Liver (tissue), 9 donors: ENCODE data around the gene CAMK1D. TPM values are rescaled to one million over a fixed set of nuclear protein-coding genes. Genes with fewer than 3 reads are reported as not detected.
A peak's percentile ranks its signal among the peaks of the same experiment; 100 is the strongest.

Experiments
- DNase-seq: peaks from one replicate; pipeline ENCODE4 v3.0.0-alpha.2; 2017; ENCODE audit warnings: low spot score
- H3K27ac ChIP-seq, 2 donors: one replicate each; pipeline ENCODE4 v1.7.0; 2013; ENCODE audit warnings: inconsistent platforms in 2 of 2, low read length in 2 of 2, control low read depth in 1 of 2, low read depth in 1 of 2, mild to moderate bottlenecking in 1 of 2
- H3K27me3 ChIP-seq, 4 donors: one replicate each; pipeline versions ENCODE4 v1.6.1 to v1.7.0; 2013; ENCODE audit warnings: low read length in 3 of 4, inconsistent platforms in 1 of 4, mild to moderate bottlenecking in 1 of 4, moderate library complexity in 1 of 4; ENCODE audit not compliant: control insufficient read depth in 4 of 4, insufficient read depth in 4 of 4
- H3K36me3 ChIP-seq, 4 donors: one replicate each; pipeline versions ENCODE4 v1.6.1 to v1.7.0; 2013; ENCODE audit warnings: low read length in 3 of 4, mild to moderate bottlenecking in 3 of 4, low read depth in 1 of 4, moderate library complexity in 1 of 4; ENCODE audit not compliant: control insufficient read depth in 4 of 4, insufficient read depth in 3 of 4
- H3K4me1 ChIP-seq, 4 donors: one replicate each; pipeline versions ENCODE4 v1.6.1 to v1.7.0; 2013; ENCODE audit warnings: low read length in 3 of 4, mild to moderate bottlenecking in 3 of 4, moderate library complexity in 1 of 4; ENCODE audit not compliant: control insufficient read depth in 4 of 4, insufficient read depth in 4 of 4
- H3K4me3 ChIP-seq, 3 donors: one replicate each; pipeline versions ENCODE4 v1.6.1 to v1.7.0; 2013; ENCODE audit warnings: low read length in 3 of 3, control low read depth in 1 of 3, low read depth in 1 of 3, mild to moderate bottlenecking in 1 of 3
- H3K9ac ChIP-seq, 2 donors: one replicate each; pipeline ENCODE4 v1.7.0; 2013; ENCODE audit warnings: low read length in 2 of 2, mild to moderate bottlenecking in 2 of 2, moderate library complexity in 2 of 2, control low read depth in 1 of 2, low read depth in 1 of 2
- H3K9me3 ChIP-seq, 4 donors: one replicate each; pipeline versions ENCODE4 v1.6.1 to v1.7.0; 2013; ENCODE audit warnings: low read length in 3 of 4; ENCODE audit not compliant: control insufficient read depth in 4 of 4
- CTCF ChIP-seq: fragments of 150-350 bp; IDR thresholded peaks from 2 replicates; pipeline ENCODE4 v1.5.1; 2017; ENCODE audit warnings: improper control_type of control experiment, low read depth, low read length; ENCODE audit not compliant: missing input control
- FOXA1 ChIP-seq: IDR thresholded peaks from 2 replicates; pipeline ENCODE4 v1.6.1; 2016; ENCODE audit warnings: antibody characterized with exemption
- FOXA2 ChIP-seq: IDR thresholded peaks from 2 replicates; pipeline ENCODE4 v1.6.1; 2016; ENCODE audit warnings: antibody characterized with exemption
- GABPA ChIP-seq, 2 donors: IDR thresholded peaks in 1 of 2; conservative IDR thresholded peaks in 1 of 2; 2 replicates each; pipeline ENCODE4 v1.6.1; 2016; ENCODE audit warnings: antibody characterized with exemption in 2 of 2, mild to moderate bottlenecking in 1 of 2, moderate library complexity in 1 of 2
- HNF4A ChIP-seq, 2 donors: conservative IDR thresholded peaks; 2 replicates each; pipeline ENCODE4 v1.6.1; 2016; ENCODE audit warnings: antibody characterized with exemption in 2 of 2, mild to moderate bottlenecking in 2 of 2
- HNF4G ChIP-seq: IDR thresholded peaks from 2 replicates; pipeline ENCODE4 v1.6.1; 2016; ENCODE audit warnings: antibody characterized with exemption
- JUND ChIP-seq, 2 donors: IDR thresholded peaks; 2 replicates each; pipeline ENCODE4 v1.6.1; 2016; ENCODE audit warnings: antibody characterized with exemption in 2 of 2
- NR2F2 ChIP-seq: IDR thresholded peaks from 2 replicates; pipeline ENCODE4 v1.6.1; 2016; ENCODE audit warnings: antibody characterized with exemption
- REST ChIP-seq: IDR thresholded peaks from 2 replicates; pipeline ENCODE4 v1.6.1; 2016; ENCODE audit warnings: antibody characterized with exemption, mild to moderate bottlenecking
- RXRA ChIP-seq, 2 donors: IDR thresholded peaks; 2 replicates each; pipeline ENCODE4 v1.6.1; 2017 to 2018; ENCODE audit warnings: antibody characterized with exemption in 2 of 2, mild to moderate bottlenecking in 1 of 2
- SP1 ChIP-seq: IDR thresholded peaks from 2 replicates; pipeline ENCODE4 v1.6.1; 2018; ENCODE audit warnings: antibody characterized with exemption, mild to moderate bottlenecking
- TAF1 ChIP-seq: conservative IDR thresholded peaks from 2 replicates; pipeline ENCODE4 v1.6.1; 2016; ENCODE audit warnings: antibody characterized with exemption, mild to moderate bottlenecking
- YY1 ChIP-seq: IDR thresholded peaks from 2 replicates; pipeline ENCODE4 v1.6.1; 2016; ENCODE audit warnings: antibody characterized with exemption, mild to moderate bottlenecking
- ZBTB33 ChIP-seq: IDR thresholded peaks from 2 replicates; pipeline ENCODE4 v1.6.1; 2016; ENCODE audit warnings: antibody characterized with exemption
- WGBS: extraction: QIAGEN DNeasy Blood & Tissue Kit; methylation state at CpG from one replicate; pipeline ENCODE4 v1.1.7; 2013; 5-methylcytosine and 5-hydroxymethylcytosine counted together
- polyA plus RNA-seq, 2 donors: library from polyadenylated mRNA; stranded (reverse) in 1 of 2; unstranded in 1 of 2; fragments of 200-250 nt in 1 of 2; fragments of >200 nt in 1 of 2; fragmentation: Nextera tagmentation in 1 of 2; extraction: Ambion mirVana in 1 of 2; gene quantifications; one replicate each; pipeline versions ENCODE4 v1.2.1 to v1.2.3, GENCODE V29; 2013 to 2015
- total RNA-seq, 2 donors: library from RNA; depleted of rRNA; stranded (reverse); fragments of >200 nt; gene quantifications; one replicate each; pipeline ENCODE4 v1.2.3, GENCODE V29; 2014
- donor health status: healthy.
- donor health status: healthy.
- donor health status: healthy.
- donor health status: healthy.
- donor health status: healthy.

The CAMK1D gene
- total and polyA plus RNA-seq, 4 donors = 2.7 to 10.1 (median 4.2) TPM

GRCh38 chr10:12699258-12699700 is 349.9 kb downstream of the CAMK1D start (continued):
- peak; percentile 72 for TF ChIP-seq REST

- Histone ChIP-seq H3K27ac (peak overlapping the region; percentile 67 to 92), H3K36me3 (no peaks in the 10 kb centered on the region), H3K4me1 (peaks cover 9 to 25% (median 19%) of the 10 kb centered on the region in 4 donors), H3K4me3 (no peak overlapping the region), H3K9ac (peak overlapping the region in 1 of 2 donors; percentile 17), H3K9me3 (peaks cover 0 to 1% (median 0%) of the 10 kb centered on the region in 4 donors), H3K27me3 (no peaks in the 10 kb centered on the region)
- DNase-seq = no peak
- no peak for TF ChIP-seq CTCF
- no peak for TF ChIP-seq HNF4A (conservative IDR thresholded peaks at IDR 0.05)
- TF ChIP-seq REST = no peak
- TF ChIP-seq YY1 = no peak
- no peak for TF ChIP-seq FOXA1
- no peak for TF ChIP-seq ZBTB33
- TF ChIP-seq FOXA2 = no peak
- TF ChIP-seq NR2F2 = no peak
- TF ChIP-seq HNF4G = no peak
- no peak for TF ChIP-seq TAF1
- no peak for TF ChIP-seq JUND (IDR thresholded peaks at IDR 0.05)
- TF ChIP-seq SP1 = no peak
- TF ChIP-seq GABPA (IDR thresholded peaks at IDR 0.05 in 1 of 2, conservative IDR thresholded peaks at IDR 0.05 in 1 of 2) = no peak
- TF ChIP-seq RXRA (IDR thresholded peaks at IDR 0.05) = no peak
- WGBS = 79% methylated on average over 9 of the region's 9 CpGs
Observed at GRCh38 chr10:12699781-12700556, 350.6 kb downstream of the CAMK1D start.
